ENCODE measurements around the gene SAMD3. TPM values are rescaled to one million over a fixed set of nuclear protein-coding genes. Genes with fewer than 3 reads are reported as not detected.
A peak's percentile ranks its signal among the peaks of the same experiment; 100 is the strongest.

Gene SAMD3
- total and polyA plus RNA-seq, 2 of the 4 experiments (the other 2 are of a cell fraction), result 3.0 to 3.9 TPM

DNA sequence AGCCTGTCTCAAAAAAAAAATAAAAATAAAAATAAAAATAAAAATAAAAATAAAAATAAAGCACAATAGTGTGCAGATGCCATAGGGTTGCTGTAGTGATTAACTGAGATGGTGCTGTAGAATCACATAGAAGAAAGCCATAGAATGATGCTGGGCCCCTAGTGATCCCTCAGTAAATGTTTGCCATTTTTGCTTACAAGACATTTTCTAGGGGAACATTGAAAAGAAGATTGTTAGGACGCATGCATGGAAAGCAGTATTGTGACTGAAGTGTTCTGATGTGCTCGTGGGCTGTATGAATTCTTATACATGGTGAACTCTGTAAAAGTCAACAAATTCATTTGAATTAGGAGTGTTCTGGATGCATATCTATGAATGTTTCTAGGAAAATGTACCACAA is 22.0 kb upstream of the SAMD3 start:
- H2BK5ac ChIP-seq (ENCODE audit: low read depth, low read length, poor library complexity, severe bottlenecking), result no peak overlapping the region
- no peak overlapping the region for H4K8ac ChIP-seq (ENCODE audit: low read depth in 2 of 2, low read length in 2 of 2)
- no peak for TF ChIP-seq FOS (IDR thresholded peaks at IDR 0.05; ENCODE audit: low read depth, low read length)
- TF ChIP-seq MAFK (IDR thresholded peaks at IDR 0.05; ENCODE audit: low read depth, low read length), result peak; percentile 78
- H3K23ac ChIP-seq (ENCODE audit: low read depth, low read length), result no peak overlapping the region
- H3K4me2 ChIP-seq (ENCODE audit: low read depth, low read length), result no peak overlapping the region
- no peaks in the 10 kb centered on the region for H3K79me1 ChIP-seq (ENCODE audit: low read depth in 1 of 2, low read length in 2 of 2)
- dilution Hi-C loops (cut with HindIII; ENCODE audit: low sequenced_read_pairs, unreplicated experiment) (no loop called here), intact Hi-C loops (cut with micrococcal nuclease) (no loop called here), in situ Hi-C loops (cut with MboI; ENCODE audit: low sequenced_read_pairs) (no loop called here)
- H2BK20ac ChIP-seq (ENCODE audit: low read depth, low read length), result no peak overlapping the region
- no peak overlapping the region for H3K4me3 ChIP-seq (ENCODE audit: insufficient read depth, low read depth, low read length)
- H2AFZ ChIP-seq (replicated peaks; ENCODE audit: low read length, poor library complexity), result no peak overlapping the region
- no peak overlapping the region for H2AK5ac ChIP-seq (ENCODE audit: low read depth, low read length)
- no peak overlapping the region for H3K27ac ChIP-seq (ENCODE audit: insufficient read depth, low read length)
- H3K9me3 ChIP-seq (ENCODE audit: control insufficient read depth, insufficient read depth, low read length), result no peaks in the 10 kb centered on the region
- no peaks in the 10 kb centered on the region for H3K4me1 ChIP-seq (ENCODE audit: control insufficient read depth, insufficient read depth, low read length)
- H3K4ac ChIP-seq (ENCODE audit: low read depth, low read length), result no peak overlapping the region
- H4K91ac ChIP-seq (ENCODE audit: insufficient read depth, low read depth, low read length), result no peak overlapping the region
- no peak overlapping the region for H3K9ac ChIP-seq (ENCODE audit: low read depth, low read length)
- no peak overlapping the region for H2BK120ac ChIP-seq (ENCODE audit: low read depth, low read length)
- POLR2A ChIA-PET (ENCODE audit: unreplicated experiment), result no interaction called here
- ATAC-seq (ENCODE audit: low read depth) (no peak), DNase-seq (no peak)
- no peaks in the 10 kb centered on the region for H3K36me3 ChIP-seq (ENCODE audit: control insufficient read depth, insufficient read depth, low read length)
- H2BK15ac ChIP-seq (ENCODE audit: low read depth, low read length), result no peak overlapping the region
- no peaks in the 10 kb centered on the region for H3K27me3 ChIP-seq (ENCODE audit: control insufficient read depth, insufficient read depth, low read length)
- no peak overlapping the region for H2AK9ac ChIP-seq (replicated peaks; ENCODE audit: low read depth, low read length, poor library complexity)
- 65% methylated on average over 2 of the region's 2 CpGs; no CpG with 5 or more reads in 1 of the 2 experiments for WGBS, 2 experiments (ENCODE audit: extremely low coverage in 2 of 2, insufficient read length in 1 of 2)
- no TSS peak for BruUV-seq (replicated peaks)
- H3K18ac ChIP-seq (ENCODE audit: low read depth, low read length), result no peak overlapping the region
- CTCF ChIA-PET, result no interaction called here
- H3K14ac ChIP-seq (replicated peaks; ENCODE audit: low read depth, low read length), result no peak overlapping the region
- no peaks in the 10 kb centered on the region for H4K20me1 ChIP-seq (ENCODE audit: insufficient read depth, low read length)
- no peaks in the 10 kb centered on the region for H3K9me1 ChIP-seq (ENCODE audit: insufficient read depth, low read length)
- H4K5ac ChIP-seq (ENCODE audit: low read depth, low read length), result no peak overlapping the region
- no peak overlapping the region for H3K56ac ChIP-seq (ENCODE audit: extremely low read depth, insufficient read depth, low read length)
